Tibial nerve (tissue), 4 donors: ENCODE results near the gene KANSL3.

Experiments
- CTCF ChIP-seq, 5 experiments: fragments of 200-600 bp in 3 of 5; fragments of 450-650 bp in 2 of 5; sonication (generic) in 3 of 5; IDR thresholded peaks; one replicate each; pipeline ENCODE4 v1.5.1; 2016 to 2019; ENCODE audit warnings: antibody characterized with exemption in 5 of 5, mild to moderate bottlenecking in 3 of 5, moderate library complexity in 2 of 5
- EP300 ChIP-seq, 2 donors: sonication (generic); formaldehyde crosslinking; IDR thresholded peaks; one replicate each; pipeline ENCODE4 v1.6.1; 2017; ENCODE audit warnings: antibody characterized with exemption in 2 of 2, mild to moderate bottlenecking in 1 of 2
- POLR2A ChIP-seq, 2 donors: fragments of 450-650 bp; IDR thresholded peaks; one replicate each; pipeline ENCODE4 v1.6.1; 2017; ENCODE audit warnings: antibody characterized with exemption in 2 of 2, mild to moderate bottlenecking in 2 of 2, moderate library complexity in 2 of 2

- TF ChIP-seq POLR2A (IDR thresholded peaks at IDR 0.05) (no peak), CTCF (IDR thresholded peaks at IDR 0.05) (no peak), EP300 (IDR thresholded peaks at IDR 0.05) (no peak)
Observed at GRCh38 chr2:96663177-96663576, 25.1 kb upstream of the KANSL3 start.
